ENCODE results near the gene BUD13. TPM values are rescaled to one million over a fixed set of nuclear protein-coding genes. Genes with fewer than 3 reads are reported as not detected.

Gene BUD13
- total and polyA plus RNA-seq, 10 of the 15 experiments (the other 5 are each of a cell fraction or from before 2014, with no cell fraction given), result 10.9 to 36.5 (median 24.7) TPM

DNA sequence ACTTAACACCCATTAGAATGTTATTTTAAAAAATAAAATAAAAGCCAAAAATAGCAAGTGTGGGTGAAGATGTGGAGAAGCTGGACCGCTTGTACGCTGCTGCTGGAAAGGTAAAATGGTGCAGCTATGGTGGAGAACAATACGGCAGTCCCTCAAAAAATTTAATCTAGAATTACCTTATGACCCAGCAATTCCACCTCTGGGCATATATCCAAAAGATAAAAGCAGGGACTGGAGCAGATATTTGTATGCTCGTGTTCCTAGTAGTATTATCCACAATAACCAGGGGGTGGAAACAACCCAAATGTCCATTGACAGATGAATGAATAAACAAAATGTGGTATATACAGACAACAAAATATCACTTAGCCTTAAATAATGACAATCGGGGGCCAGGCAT lies 25.0 kb upstream of the BUD13 start (continued):
- TF ChIP-seq, protein P1, sequence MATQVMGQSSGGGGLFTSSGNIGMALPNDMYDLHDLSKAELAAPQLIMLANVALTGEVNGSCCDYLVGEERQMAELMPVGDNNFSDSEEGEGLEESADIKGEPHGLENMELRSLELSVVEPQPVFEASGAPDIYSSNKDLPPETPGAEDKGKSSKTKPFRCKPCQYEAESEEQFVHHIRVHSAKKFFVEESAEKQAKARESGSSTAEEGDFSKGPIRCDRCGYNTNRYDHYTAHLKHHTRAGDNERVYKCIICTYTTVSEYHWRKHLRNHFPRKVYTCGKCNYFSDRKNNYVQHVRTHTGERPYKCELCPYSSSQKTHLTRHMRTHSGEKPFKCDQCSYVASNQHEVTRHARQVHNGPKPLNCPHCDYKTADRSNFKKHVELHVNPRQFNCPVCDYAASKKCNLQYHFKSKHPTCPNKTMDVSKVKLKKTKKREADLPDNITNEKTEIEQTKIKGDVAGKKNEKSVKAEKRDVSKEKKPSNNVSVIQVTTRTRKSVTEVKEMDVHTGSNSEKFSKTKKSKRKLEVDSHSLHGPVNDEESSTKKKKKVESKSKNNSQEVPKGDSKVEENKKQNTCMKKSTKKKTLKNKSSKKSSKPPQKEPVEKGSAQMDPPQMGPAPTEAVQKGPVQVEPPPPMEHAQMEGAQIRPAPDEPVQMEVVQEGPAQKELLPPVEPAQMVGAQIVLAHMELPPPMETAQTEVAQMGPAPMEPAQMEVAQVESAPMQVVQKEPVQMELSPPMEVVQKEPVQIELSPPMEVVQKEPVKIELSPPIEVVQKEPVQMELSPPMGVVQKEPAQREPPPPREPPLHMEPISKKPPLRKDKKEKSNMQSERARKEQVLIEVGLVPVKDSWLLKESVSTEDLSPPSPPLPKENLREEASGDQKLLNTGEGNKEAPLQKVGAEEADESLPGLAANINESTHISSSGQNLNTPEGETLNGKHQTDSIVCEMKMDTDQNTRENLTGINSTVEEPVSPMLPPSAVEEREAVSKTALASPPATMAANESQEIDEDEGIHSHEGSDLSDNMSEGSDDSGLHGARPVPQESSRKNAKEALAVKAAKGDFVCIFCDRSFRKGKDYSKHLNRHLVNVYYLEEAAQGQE (IDR thresholded peaks at IDR 0.05; ENCODE audit: low read depth, low read length), result no peak
- TF ChIP-seq IRF3 (IDR thresholded peaks at IDR 0.05), result no peak
- TF ChIP-seq ATF3 (IDR thresholded peaks at IDR 0.05; ENCODE audit: borderline replicate concordance, extremely low read depth, low read depth, low read length), result no peak
- TF ChIP-seq EGR1 (IDR thresholded peaks at IDR 0.05; ENCODE audit: borderline replicate concordance in 1 of 2, low read depth in 2 of 2, low read length in 2 of 2), result no peak
- no peak for TF ChIP-seq SREBF1 (IDR thresholded peaks at IDR 0.05; ENCODE audit: low read length)
- no peak for TF ChIP-seq TCF12 (IDR thresholded peaks at IDR 0.05; ENCODE audit: low read depth, low read length)
- TF ChIP-seq BCL11A (IDR thresholded peaks at IDR 0.05; ENCODE audit: low read depth, low read length), result no peak
- no peak for TF ChIP-seq ZNF592 (IDR thresholded peaks at IDR 0.05)
- TF ChIP-seq, protein P2, sequence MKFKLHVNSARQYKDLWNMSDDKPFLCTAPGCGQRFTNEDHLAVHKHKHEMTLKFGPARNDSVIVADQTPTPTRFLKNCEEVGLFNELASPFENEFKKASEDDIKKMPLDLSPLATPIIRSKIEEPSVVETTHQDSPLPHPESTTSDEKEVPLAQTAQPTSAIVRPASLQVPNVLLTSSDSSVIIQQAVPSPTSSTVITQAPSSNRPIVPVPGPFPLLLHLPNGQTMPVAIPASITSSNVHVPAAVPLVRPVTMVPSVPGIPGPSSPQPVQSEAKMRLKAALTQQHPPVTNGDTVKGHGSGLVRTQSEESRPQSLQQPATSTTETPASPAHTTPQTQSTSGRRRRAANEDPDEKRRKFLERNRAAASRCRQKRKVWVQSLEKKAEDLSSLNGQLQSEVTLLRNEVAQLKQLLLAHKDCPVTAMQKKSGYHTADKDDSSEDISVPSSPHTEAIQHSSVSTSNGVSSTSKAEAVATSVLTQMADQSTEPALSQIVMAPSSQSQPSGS (IDR thresholded peaks at IDR 0.05; ENCODE audit: low read length), result no peak
- TF ChIP-seq CBX5 (IDR thresholded peaks at IDR 0.05; ENCODE audit: low read depth), result no peak
- no peak for TF ChIP-seq CBX3 (IDR thresholded peaks at IDR 0.05; ENCODE audit: borderline replicate concordance, low read depth)
- no peak for TF ChIP-seq SPI1 (IDR thresholded peaks at IDR 0.05; ENCODE audit: borderline replicate concordance, insufficient read depth, low read depth, low read length)
- no peak for TF ChIP-seq FOXM1 (IDR thresholded peaks at IDR 0.05; ENCODE audit: low read depth, low read length)
- TF ChIP-seq CBFB (IDR thresholded peaks at IDR 0.05; ENCODE audit: low read depth), result no peak
- TF ChIP-seq TARDBP (IDR thresholded peaks at IDR 0.05; ENCODE audit: borderline replicate concordance), result no peak
- TF ChIP-seq, protein P3, sequence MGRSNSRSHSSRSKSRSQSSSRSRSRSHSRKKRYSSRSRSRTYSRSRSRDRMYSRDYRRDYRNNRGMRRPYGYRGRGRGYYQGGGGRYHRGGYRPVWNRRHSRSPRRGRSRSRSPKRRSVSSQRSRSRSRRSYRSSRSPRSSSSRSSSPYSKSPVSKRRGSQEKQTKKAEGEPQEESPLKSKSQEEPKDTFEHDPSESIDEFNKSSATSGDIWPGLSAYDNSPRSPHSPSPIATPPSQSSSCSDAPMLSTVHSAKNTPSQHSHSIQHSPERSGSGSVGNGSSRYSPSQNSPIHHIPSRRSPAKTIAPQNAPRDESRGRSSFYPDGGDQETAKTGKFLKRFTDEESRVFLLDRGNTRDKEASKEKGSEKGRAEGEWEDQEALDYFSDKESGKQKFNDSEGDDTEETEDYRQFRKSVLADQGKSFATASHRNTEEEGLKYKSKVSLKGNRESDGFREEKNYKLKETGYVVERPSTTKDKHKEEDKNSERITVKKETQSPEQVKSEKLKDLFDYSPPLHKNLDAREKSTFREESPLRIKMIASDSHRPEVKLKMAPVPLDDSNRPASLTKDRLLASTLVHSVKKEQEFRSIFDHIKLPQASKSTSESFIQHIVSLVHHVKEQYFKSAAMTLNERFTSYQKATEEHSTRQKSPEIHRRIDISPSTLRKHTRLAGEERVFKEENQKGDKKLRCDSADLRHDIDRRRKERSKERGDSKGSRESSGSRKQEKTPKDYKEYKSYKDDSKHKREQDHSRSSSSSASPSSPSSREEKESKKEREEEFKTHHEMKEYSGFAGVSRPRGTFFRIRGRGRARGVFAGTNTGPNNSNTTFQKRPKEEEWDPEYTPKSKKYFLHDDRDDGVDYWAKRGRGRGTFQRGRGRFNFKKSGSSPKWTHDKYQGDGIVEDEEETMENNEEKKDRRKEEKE (IDR thresholded peaks at IDR 0.05), result no peak
